PC-9 (cell line): Measurements from ENCODE around the gene NCLN. TPM values are rescaled to one million over a fixed set of nuclear protein-coding genes. Genes with fewer than 3 reads are reported as not detected.

ENCODE experiments used
- BruUV-seq: library from RNA; stranded (reverse); fragments of 400-500 nt; replicated peaks from 2 replicates; lab custom pipeline; 2021; lab: Mats Ljungman, UMichigan
- CTCF ChIA-PET: fragments of 300-600 bp; sonication (Branson Sonifier 250); formaldehyde crosslinking; loops from one replicate; lab custom pipeline; 2022; ENCODE audit warnings: antibody characterized with exemption; lab: Charles Lee
- POLR2A ChIA-PET: fragments of 300-600 bp; sonication (Branson Sonifier 250); formaldehyde crosslinking; loops from one replicate; lab custom pipeline; 2022; ENCODE audit warnings: antibody characterized with exemption; ENCODE audit not compliant: unreplicated experiment; lab: Charles Lee
- DNase-seq, 2 experiments: peaks; one replicate each; pipeline versions ENCODE4 v3.0.0 to v3.0.0-alpha.2; 2015 to 2022; ENCODE audit warnings: mixed read lengths in 1 of 2
- H2AFZ ChIP-seq: fragments of 200-600 bp; sonication (generic); 2 replicates; pipeline ENCODE4 v1.8.1; 2017; ENCODE audit warnings: antibody characterized with exemption
- H3F3A ChIP-seq: fragments of 200-600 bp; sonication (generic); 2 replicates; pipeline ENCODE4 v1.8.1; 2017; ENCODE audit warnings: antibody characterized with exemption, mild to moderate bottlenecking, low read depth; ENCODE audit not compliant: insufficient read depth
- H3K27ac ChIP-seq: fragments of 200-600 bp; sonication (generic); 2 replicates; pipeline ENCODE4 v1.6.1; 2016; ENCODE audit warnings: mixed run types
- H3K27me3 ChIP-seq: fragments of 200-600 bp; sonication (generic); 2 replicates; pipeline ENCODE4 v1.6.1; 2016; ENCODE audit warnings: low read depth, mixed run types; ENCODE audit not compliant: insufficient read depth
- H3K36me3 ChIP-seq: fragments of 200-600 bp; sonication (generic); 2 replicates; pipeline ENCODE4 v1.6.1; 2016; ENCODE audit warnings: low read depth, mixed run types
- H3K4me1 ChIP-seq: fragments of 200-600 bp; sonication (generic); replicated peaks from 2 replicates; pipeline ENCODE4 v1.6.1; 2016; ENCODE audit warnings: mixed run types; ENCODE audit not compliant: insufficient read depth
- H3K4me2 ChIP-seq: fragments of 200-600 bp; sonication (generic); 2 replicates; pipeline ENCODE4 v1.6.1; 2017; ENCODE audit warnings: mixed run types
- H3K4me3 ChIP-seq: fragments of 200-600 bp; sonication (generic); 2 replicates; pipeline ENCODE4 v1.6.1; 2016; ENCODE audit warnings: mixed run types
- H3K79me2 ChIP-seq: fragments of 200-600 bp; sonication (generic); 2 replicates; pipeline ENCODE4 v1.6.1; 2017; ENCODE audit warnings: low read depth, mixed run types
- H3K9me2 ChIP-seq: fragments of 200-600 bp; sonication (generic); 2 replicates; pipeline ENCODE4 v1.8.1; 2017; ENCODE audit warnings: mild to moderate bottlenecking; ENCODE audit not compliant: insufficient read depth
- H3K9me3 ChIP-seq: fragments of 200-600 bp; sonication (generic); 2 replicates; pipeline ENCODE4 v1.8.1; 2016; ENCODE audit warnings: low read depth; ENCODE audit not compliant: insufficient read depth
- H4K20me1 ChIP-seq: fragments of 200-600 bp; sonication (generic); 2 replicates; pipeline ENCODE4 v1.8.1; 2017; ENCODE audit not compliant: insufficient read depth
- EZH2 ChIP-seq: fragments of 200-600 bp; sonication (generic); IDR thresholded peaks from 2 replicates; pipeline ENCODE4 v1.8.0; 2017; ENCODE audit warnings: antibody characterized with exemption, low read depth
- intact Hi-C: fragments of 100-400 bp; cut with micrococcal nuclease; formaldehyde crosslinking; loops from one replicate; pipeline ENCODE4 v1.10.0; 2022; ENCODE audit not compliant: unreplicated experiment
- total RNA-seq: library from RNA; stranded (reverse); gene quantifications from 2 replicates; pipeline ENCODE4 v1.2.3, GENCODE V29; 2021
- TF ChIP-seq, protein P1 (sequence below): fragments of 200-600 bp; sonication (generic); conservative IDR thresholded peaks from 2 replicates; pipeline ENCODE4 v1.6.1; 2017; ENCODE audit warnings: mixed run types, antibody characterized with exemption, mild to moderate bottlenecking, moderate library complexity

Gene NCLN
- total RNA-seq, 1 experiment from 2014 or later: 61.4 TPM

DNA sequence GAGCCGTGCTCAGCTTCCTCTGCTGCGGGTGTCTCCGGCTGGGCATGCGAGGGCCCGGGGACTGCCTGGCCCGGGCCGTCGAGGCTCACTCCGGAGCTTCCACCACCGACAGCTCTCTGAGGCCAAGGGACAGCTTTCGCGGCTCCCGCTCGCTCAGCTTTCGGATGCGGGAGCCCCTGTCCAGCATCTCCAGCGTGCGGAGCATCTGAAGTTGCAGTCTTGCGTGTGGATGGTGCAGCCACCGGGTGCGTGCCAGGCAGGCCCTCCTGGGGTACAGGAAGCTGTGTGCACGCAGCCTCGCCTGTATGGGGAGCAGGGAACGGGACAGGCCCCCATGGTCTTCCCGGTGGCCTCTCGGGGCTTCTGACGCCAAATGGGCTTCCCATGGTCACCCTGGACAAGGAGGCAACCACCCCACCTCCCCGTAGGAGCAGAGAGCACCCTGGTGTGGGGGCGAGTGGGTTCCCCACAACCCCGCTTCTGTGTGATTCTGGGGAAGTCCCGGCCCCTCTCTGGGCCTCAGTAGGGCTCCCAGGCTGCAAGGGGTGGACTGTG, 5.9 kb upstream of the NCLN start:
- H4K20me1 ChIP-seq: no peaks in the 10 kb centered on the region
- no TSS peak for BruUV-seq
- H3K9me2 ChIP-seq: no peaks in the 10 kb centered on the region
- H3K9me3 ChIP-seq: no peaks in the 10 kb centered on the region
- H3K27me3 ChIP-seq: no peaks in the 10 kb centered on the region
- H3F3A ChIP-seq: peaks cover 10% of the 10 kb centered on the region; the same call in 1 of the 2 replicates
- no peak overlapping the region for H3K4me3 ChIP-seq
- no peak overlapping the region for H3K27ac ChIP-seq
- no peaks in the 10 kb centered on the region for H3K36me3 ChIP-seq
- H3K79me2 ChIP-seq: no peaks in the 10 kb centered on the region
- peaks cover 21% of the 10 kb centered on the region for H3K4me1 ChIP-seq
- no peak for TF ChIP-seq EZH2
- TF ChIP-seq, protein P1, sequence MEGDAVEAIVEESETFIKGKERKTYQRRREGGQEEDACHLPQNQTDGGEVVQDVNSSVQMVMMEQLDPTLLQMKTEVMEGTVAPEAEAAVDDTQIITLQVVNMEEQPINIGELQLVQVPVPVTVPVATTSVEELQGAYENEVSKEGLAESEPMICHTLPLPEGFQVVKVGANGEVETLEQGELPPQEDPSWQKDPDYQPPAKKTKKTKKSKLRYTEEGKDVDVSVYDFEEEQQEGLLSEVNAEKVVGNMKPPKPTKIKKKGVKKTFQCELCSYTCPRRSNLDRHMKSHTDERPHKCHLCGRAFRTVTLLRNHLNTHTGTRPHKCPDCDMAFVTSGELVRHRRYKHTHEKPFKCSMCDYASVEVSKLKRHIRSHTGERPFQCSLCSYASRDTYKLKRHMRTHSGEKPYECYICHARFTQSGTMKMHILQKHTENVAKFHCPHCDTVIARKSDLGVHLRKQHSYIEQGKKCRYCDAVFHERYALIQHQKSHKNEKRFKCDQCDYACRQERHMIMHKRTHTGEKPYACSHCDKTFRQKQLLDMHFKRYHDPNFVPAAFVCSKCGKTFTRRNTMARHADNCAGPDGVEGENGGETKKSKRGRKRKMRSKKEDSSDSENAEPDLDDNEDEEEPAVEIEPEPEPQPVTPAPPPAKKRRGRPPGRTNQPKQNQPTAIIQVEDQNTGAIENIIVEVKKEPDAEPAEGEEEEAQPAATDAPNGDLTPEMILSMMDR: no peak
- intact Hi-C loops: loop anchor here (5.0 kb wide), 1 partner anchor 43 kb away; the partner anchor contains the start of gene GNA15
- POLR2A ChIA-PET: no interaction called here
- H3K4me2 ChIP-seq: no peak overlapping the region
- DNase-seq: no peak
- H2AFZ ChIP-seq: no peak overlapping the region
- CTCF ChIA-PET: no interaction called here

DNA sequence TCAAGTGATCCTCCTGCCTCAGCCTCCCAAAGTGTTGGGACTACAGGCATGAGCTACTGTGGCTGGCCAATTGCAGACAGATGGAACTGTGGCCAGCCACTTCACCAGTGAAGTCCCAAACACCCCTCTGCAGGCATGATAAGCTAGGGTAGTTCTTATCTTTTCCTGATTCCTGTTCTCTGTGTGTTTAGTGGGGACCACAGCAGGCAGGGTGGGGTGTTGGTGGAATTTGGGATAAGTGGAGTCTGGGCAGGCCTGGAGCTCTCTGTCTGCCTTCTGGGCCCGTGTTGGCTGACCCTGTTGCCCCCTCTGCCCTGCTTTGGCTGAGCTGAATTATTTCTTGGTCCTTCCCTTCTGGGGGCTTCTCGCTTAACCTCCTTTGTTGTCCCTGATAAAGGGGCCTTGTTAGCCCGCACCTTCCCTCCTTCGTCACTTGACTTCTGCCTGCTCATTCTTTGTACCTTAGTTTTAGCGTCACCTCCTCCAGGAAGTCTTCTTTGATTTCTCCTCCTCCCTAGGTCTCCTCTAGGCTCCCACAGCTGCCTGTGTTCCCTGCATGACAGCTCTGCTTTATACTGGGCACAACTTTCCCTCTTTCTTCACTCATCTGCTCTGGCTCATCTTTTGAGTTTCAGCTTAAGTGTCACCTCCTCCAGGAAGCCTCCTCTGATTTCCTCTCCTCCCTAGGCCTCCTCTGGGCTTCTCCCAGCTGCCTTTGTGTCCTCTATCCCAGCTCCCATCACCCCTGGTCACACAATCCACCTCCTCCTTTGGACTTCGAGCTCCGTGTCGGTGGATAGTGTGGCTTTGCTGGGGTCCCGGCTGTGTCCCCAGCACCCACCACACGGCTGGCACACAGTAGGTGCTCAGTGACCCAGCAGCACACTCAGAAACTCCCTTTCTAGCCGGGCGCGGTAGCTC, 1.7 kb upstream of the NCLN start:
- Histone ChIP-seq H3F3A (no peaks in the 10 kb centered on the region; the same call in 1 of the 2 replicates), H3K36me3 (no peaks in the 10 kb centered on the region), H3K9me2 (no peaks in the 10 kb centered on the region), H3K27ac (no peak overlapping the region), H3K4me3 (no peak overlapping the region), H3K4me1 (0 out of 2 replicates have a peak, but pooled peaks cover 8% of the 10 kb centered on the region), H2AFZ (no peak overlapping the region; the same call in 1 of the 2 replicates), H3K4me2 (no peak overlapping the region; the same call in 1 of the 2 replicates), H4K20me1 (peaks cover 4% of the 10 kb centered on the region; the same call in 1 of the 2 replicates), H3K27me3 (no peaks in the 10 kb centered on the region), H3K79me2 (peaks cover 31% of the 10 kb centered on the region), H3K9me3 (no peaks in the 10 kb centered on the region)
- TF ChIP-seq, protein P1: no peak
- no peak for TF ChIP-seq EZH2
- CTCF ChIA-PET: no interaction called here
- POLR2A ChIA-PET: no interaction called here
- intact Hi-C loops: no loop called here
- BruUV-seq: no TSS peak
- DNase-seq: no peak

GRCh38 chr19:3184847-3185460, 776 bp upstream of the NCLN start:
- no peaks in the 10 kb centered on the region; the same call in 1 of the 2 replicates for H3F3A ChIP-seq
- no peaks in the 10 kb centered on the region for H3K27me3 ChIP-seq
- 0 out of 2 replicates have a peak, but pooled peaks cover 8% of the 10 kb centered on the region for H3K4me1 ChIP-seq
- CTCF ChIA-PET: no interaction called here
- H4K20me1 ChIP-seq: peaks cover 12% of the 10 kb centered on the region
- H3K4me3 ChIP-seq: peak overlapping the region; percentile 73
- peak overlapping the region; percentile 94 for H3K4me2 ChIP-seq
- no peak overlapping the region for H3K27ac ChIP-seq
- no peaks in the 10 kb centered on the region for H3K9me2 ChIP-seq
- intact Hi-C loops: loop anchor here (1.0 kb wide), 1 partner anchor 235 kb away; no protein-coding TSS in a partner anchor
- peak in 1 of 2 experiments; percentile 36 for DNase-seq
- BruUV-seq: no TSS peak
- no peak for TF ChIP-seq EZH2
- TF ChIP-seq, protein P1: no peak
- H3K36me3 ChIP-seq: no peaks in the 10 kb centered on the region
- POLR2A ChIA-PET: no interaction called here
- H3K9me3 ChIP-seq: no peaks in the 10 kb centered on the region
- peak overlapping the region; percentile 89 for H2AFZ ChIP-seq
- peaks cover 35% of the 10 kb centered on the region for H3K79me2 ChIP-seq
